ENCODE results near the gene PPP3CA.
A peak's percentile ranks its signal among the peaks of the same experiment; 100 is the strongest.

PPP3CA gene

DNA sequence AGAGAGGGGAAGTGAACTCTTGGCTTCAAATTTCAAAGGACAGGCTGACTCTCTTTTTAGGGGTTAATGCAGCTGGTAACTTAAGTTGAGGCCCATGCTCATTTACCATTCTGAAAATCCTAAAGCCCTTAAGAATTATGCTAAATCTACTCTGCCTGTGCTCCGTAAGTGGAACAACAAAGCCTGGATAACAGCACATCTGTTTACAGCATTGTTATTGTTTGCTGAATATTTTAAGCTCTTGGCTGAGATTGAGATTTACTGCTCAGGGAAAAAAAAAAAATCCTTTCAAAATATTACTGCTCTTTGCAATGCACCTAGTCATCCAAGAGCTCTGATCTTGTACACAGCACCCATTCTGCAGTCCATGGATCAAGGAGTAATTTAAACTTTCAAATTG is 17.7 kb downstream of the PPP3CA start:
- no peak for DNase-seq

- DNase-seq: peak in 2 of 5 donors; percentile 17 to 79
These were observed 19.2 kb downstream of the PPP3CA start for GRCh38 chr4:101328063-101328602.

DNA sequence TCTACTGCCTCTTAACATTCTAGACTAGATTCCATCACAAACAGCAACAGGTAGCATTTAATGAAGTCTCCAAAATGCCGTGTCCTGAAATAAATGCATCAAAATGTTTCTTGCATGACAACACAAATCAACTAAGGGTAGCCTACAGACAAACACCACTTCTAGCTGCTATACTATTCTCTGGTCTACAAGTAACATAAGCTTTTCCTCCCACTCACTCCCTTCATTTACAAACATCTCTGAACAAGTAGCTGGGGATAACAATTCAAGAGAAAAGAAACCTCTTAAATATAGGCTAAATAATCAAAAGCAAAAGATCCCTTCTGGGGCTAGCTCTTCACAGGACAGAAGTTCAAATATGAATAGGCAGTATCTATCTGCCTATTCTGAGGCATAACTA is 20.8 kb downstream of the PPP3CA start:
- DNase-seq: no peak

DNA sequence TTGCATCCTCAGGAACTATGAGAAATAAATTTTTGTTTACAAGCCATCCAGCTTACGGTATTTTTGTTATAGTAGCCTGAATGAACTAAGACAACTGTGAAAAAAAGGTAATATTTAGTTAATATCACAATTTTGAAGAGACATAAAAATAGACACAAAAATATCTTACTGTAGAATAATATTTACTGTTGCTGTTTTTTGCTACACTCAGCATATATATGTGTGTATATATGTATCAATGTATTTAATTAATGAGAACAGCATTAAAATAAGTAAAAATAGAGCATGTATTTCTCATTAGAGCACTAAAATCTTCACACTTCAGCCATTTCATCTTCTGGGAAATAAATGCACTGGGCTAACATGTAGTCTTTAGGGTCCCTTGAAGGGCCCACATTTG is 24.6 kb downstream of the PPP3CA start:
- DNase-seq: no peak

- DNase-seq: no peak
These were observed 25.8 kb downstream of the PPP3CA start for GRCh38 chr4:101321481-101322042.

DNA sequence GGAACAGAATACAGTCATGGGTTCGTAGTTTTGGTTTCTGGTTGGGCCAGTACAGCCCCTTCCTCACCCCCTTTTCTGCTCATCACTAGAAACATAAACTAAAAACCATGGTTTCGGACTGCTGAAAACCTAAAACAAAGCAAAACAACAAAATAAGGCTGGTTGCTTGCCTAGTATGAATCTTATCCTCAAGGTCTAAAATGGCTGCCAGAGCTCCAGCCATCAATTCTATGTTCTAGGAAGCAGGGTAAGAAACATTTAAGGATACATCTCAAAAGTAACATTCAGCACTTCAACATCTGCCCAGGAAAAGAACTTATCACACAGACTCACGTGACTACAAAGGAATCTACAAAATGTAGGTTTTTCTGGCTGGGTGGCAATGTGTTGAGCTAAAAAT is 31.5 kb downstream of the PPP3CA start:
- no peak for DNase-seq

DNA sequence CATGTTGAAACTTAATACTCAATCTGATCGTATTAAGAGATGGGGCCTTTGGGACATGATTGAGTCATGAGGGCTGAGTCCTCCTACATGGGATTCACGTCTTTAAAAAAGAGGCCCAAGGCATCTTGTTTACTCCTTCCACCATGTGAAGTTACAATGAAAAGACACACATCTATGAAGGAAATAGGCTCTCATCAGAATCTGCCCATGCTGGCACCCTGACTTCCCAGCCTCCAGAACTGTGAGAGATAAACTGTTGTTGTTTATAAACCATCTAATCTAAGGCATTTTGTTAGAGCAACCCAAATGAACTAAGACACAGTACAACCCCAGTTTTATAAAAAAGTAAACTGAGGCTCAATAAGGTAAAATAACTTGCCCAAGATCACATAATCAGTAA is 32.3 kb downstream of the PPP3CA start:
- DNase-seq: no peak

GRCh38 chr4:101309925-101310324 is 37.4 kb downstream of the PPP3CA start:
- no peak for DNase-seq

DNA sequence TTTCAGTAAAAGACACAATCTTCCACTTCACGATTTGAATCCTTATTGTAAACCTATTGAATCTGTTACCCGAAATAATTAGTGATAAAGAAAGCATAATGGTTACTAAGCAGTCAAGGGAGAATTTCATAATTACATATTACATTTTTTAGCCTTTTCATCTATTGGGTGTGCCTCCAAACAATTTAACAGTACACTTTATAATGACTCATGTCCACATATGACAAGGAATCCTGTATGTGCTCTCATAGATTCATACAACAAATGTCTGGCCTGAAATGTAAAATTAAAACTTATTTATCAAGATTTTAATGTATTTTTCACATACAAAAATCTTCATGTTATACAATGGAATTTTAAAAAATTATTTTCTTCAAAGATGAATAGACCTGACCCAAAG is 39.4 kb downstream of the PPP3CA start:
- DNase-seq: no peak

- DNase-seq: no peak
These were observed 40.3 kb downstream of the PPP3CA start for GRCh38 chr4:101306764-101307615.

DNA sequence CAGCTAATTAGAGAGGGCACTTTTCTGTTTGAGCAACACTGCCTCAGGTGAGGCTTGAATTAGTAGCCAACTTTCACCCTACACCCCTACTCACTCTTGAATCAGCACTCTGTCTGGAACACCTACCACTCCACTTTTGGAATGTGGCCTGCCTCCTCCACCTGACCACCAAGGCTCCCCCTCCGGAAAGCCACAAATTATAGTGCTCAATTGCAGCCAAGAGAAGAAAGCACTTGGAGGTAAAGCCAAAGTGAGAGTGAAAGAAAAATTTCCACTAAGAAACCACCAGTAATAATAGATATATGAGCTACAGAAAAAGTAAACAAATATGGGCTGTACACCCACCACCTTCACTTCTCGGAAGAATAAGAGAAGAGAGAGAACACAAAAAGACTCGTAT is 41.1 kb downstream of the PPP3CA start:
- no peak for DNase-seq

DNA sequence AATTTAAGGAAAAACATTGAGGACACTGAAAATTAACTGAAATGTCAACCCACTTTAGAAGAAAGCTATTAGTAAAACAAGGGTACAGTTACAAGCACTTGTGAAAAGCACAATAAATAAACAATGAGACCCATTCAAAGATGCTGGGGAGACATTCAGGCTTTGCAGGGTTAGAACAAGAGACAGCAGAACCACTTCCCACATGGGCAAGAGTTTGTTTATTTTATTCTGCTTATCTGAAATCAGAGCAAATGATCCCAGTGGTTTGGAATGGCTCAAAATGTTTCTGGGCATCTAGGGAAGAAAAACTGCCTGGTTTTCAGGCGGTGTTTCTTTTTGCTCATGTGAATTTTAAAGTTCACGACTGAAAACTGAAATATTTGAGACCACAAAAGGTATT is 42.4 kb downstream of the PPP3CA start:
- no peak for DNase-seq

GRCh38 chr4:101299899-101300540 is 47.3 kb downstream of the PPP3CA start:
- no peak for DNase-seq

GRCh38 chr4:101299021-101299420 is 48.3 kb downstream of the PPP3CA start:
- no peak for DNase-seq

DNA sequence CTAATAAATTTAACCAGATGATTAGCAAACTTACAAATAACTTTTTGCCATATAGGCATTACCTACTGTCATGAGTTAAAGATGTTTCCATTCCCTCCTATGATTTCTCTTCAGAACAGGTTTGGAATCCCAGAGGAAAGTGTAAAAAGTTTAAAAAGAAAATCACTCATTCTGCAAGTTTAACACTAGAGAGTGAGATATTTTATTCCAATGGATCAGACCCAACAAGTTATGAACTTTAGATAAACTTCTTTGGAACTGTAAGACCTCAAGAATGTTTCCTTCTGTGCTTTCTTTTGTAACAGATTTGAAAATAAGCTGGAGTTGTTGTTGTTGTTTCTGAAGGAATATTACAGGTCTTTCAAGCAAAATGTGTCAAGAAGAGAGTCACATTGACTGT is 51.6 kb downstream of the PPP3CA start:
- no peak for DNase-seq

- no peak for DNase-seq
These were observed 52.7 kb downstream of the PPP3CA start for GRCh38 chr4:101294597-101294996.

- no peak for DNase-seq
These were observed 54.4 kb downstream of the PPP3CA start for GRCh38 chr4:101292901-101293300.

GRCh38 chr4:101292214-101292613 is 55.1 kb downstream of the PPP3CA start:
- DNase-seq: no peak

- DNase-seq: no peak
These were observed 56.1 kb downstream of the PPP3CA start for GRCh38 chr4:101291198-101291597.

- DNase-seq: no peak
These were observed 56.7 kb downstream of the PPP3CA start for GRCh38 chr4:101290654-101291053.

DNA sequence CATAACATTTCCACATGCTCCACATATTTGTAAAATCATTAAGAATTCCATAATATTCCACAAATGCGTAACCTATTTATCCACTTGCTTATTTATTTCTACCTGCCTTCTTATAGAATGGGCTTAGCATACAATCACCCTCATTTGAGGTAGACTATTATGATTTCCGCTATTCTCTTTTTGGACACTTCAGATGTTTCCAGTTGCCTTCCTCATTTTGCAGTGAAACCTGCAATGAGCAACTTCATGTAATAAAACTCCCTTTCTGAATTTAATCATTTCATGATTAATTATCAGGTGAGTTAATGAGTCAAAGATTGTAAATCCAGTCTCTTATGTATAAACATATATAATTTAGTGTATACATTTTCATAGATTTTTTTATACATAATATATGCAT is 58.0 kb downstream of the PPP3CA start:
- no peak for DNase-seq

DNA sequence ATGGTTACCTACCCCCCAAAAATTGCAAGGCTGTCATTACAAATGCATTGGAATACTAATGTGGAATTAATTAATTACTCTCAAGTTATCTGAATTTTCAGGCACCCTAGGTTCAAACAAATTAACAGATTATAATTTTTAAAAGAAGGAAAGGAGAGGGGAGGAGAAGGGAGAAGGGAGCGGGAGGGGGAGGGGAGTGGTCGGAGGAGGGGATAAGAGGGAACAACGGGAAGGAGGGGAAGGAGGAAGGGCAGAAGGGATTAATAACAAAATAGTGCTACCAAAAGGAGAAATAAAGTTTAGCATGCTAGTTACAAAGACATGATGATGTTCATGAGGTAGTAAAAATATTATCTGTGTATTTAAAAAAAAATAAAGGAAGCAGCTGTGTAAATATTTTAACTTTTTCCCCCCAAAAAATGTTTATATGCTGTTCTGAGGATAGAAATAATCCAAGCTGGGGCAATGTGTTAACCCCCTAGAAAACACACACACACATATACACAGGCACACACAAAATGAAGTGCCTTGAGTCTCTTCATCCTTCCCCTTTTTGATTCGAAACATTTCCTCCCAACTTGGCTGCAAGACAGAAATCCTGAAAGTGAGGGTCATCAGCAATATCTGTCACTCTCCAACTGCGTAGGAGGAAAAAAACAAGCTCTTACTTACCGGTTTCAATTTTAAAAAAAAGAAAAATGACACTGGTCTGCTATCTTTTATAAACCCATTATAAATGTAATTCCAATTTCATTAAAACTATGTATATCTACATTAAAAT is 58.8 kb downstream of the PPP3CA start:
- DNase-seq: no peak

- DNase-seq: no peak
These were observed 60.0 kb downstream of the PPP3CA start for GRCh38 chr4:101287324-101287723.
